Body of pancreas (tissue), 4 donors: ENCODE data around the gene KRTAP5-8.

Experiments
- CTCF ChIP-seq, 7 experiments: fragments of 450-650 bp in 4 of 7; fragments of 200-600 bp in 3 of 7; sonication (generic) in 3 of 7; IDR thresholded peaks; one replicate each; pipeline ENCODE4 v1.5.1; 2016 to 2019; ENCODE audit warnings: antibody characterized with exemption in 7 of 7
- POLR2A ChIP-seq, 3 donors: fragments of 450-650 bp; IDR thresholded peaks; one replicate each; pipeline ENCODE4 v1.6.1; 2016; ENCODE audit warnings: antibody characterized with exemption in 3 of 3, mild to moderate bottlenecking in 2 of 3

DNA sequence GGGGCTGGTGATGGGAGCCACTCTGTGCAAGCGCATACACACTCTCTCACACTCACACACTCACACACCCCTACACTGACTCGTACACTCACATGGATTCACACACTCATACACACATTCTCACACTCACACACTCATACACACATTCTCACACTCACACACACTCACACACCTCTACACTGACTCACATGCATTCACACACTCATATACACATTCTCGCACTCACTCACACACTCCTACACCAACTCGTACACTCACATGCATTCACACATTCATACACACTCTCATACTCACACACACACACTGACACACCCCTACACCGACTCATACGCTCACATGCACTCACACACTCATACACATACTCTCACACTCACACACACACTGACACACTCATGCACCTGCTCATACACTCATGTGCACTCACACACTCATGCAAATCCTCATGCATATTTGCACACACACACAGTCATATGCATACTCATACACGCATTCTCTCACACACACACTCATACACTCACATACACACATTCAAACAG lies 39.7 kb downstream of the KRTAP5-8 start:
- TF ChIP-seq CTCF (IDR thresholded peaks at IDR 0.05) (no peak), POLR2A (IDR thresholded peaks at IDR 0.05) (no peak)
